Measurements from ENCODE around the gene SLC6A13. TPM values are rescaled to one million over a fixed set of nuclear protein-coding genes. Genes with fewer than 3 reads are reported as not detected.

The SLC6A13 gene
- total RNA-seq, 4 donors from 2014 or later = 0.13 to 1.9 (median 0.82) TPM; not detected in 1

- H3K4me1 ChIP-seq = no peaks in the 10 kb centered on the region
- no peak for TF ChIP-seq CTCF (IDR thresholded peaks at IDR 0.05 in 4 of 5, conservative IDR thresholded peaks at IDR 0.05 in 1 of 5)
- TF ChIP-seq POLR2A (IDR thresholded peaks at IDR 0.05) = no peak
- no peaks in the 10 kb centered on the region for H3K9me3 ChIP-seq
- DNase-seq (no peak), ATAC-seq (no peak)
- in situ Hi-C loops (cut with MboI; ENCODE audit: low sequenced_read_pairs in 4 of 4) = no loop called here
- H3K36me3 ChIP-seq = no peaks in the 10 kb centered on the region
- intact Hi-C loops (cut with DNase I; ENCODE audit: low total_unique reads) = no loop called here
- no peak overlapping the region for H3K27ac ChIP-seq
- no peak overlapping the region for H3K4me3 ChIP-seq
- peaks cover 0 to 7% (median 0%) of the 10 kb centered on the region in 3 donors for H3K27me3 ChIP-seq
Measured at GRCh38 chr12:254039-254438, 8.6 kb downstream of the SLC6A13 start.

- ATAC-seq (no peak), DNase-seq (no peak)
- Histone ChIP-seq H3K27me3 (peaks cover 0 to 4% (median 0%) of the 10 kb centered on the region in 3 donors), H3K36me3 (no peaks in the 10 kb centered on the region), H3K4me3 (no peak overlapping the region), H3K9me3 (no peaks in the 10 kb centered on the region), H3K4me1 (no peaks in the 10 kb centered on the region), H3K27ac (no peak overlapping the region)
- intact Hi-C loops (cut with DNase I; ENCODE audit: low total_unique reads) (no loop called here), in situ Hi-C loops (cut with MboI; ENCODE audit: low sequenced_read_pairs in 4 of 4) (no loop called here)
- TF ChIP-seq CTCF (IDR thresholded peaks at IDR 0.05 in 4 of 5, conservative IDR thresholded peaks at IDR 0.05 in 1 of 5) (no peak), POLR2A (IDR thresholded peaks at IDR 0.05) (no peak)
Measured at GRCh38 chr12:253116-253831, 9.4 kb downstream of the SLC6A13 start.

GRCh38 chr12:252636-253035 lies 10.0 kb downstream of the SLC6A13 start:
- ATAC-seq = no peak
- in situ Hi-C loops (cut with MboI; ENCODE audit: low sequenced_read_pairs in 4 of 4) = no loop called here
- Histone ChIP-seq H3K9me3 (no peaks in the 10 kb centered on the region), H3K4me1 (no peaks in the 10 kb centered on the region), H3K36me3 (no peaks in the 10 kb centered on the region), H3K4me3 (no peak overlapping the region), H3K27me3 (peaks cover 0 to 4% (median 0%) of the 10 kb centered on the region in 3 donors), H3K27ac (no peak overlapping the region)
- intact Hi-C loops (cut with DNase I; ENCODE audit: low total_unique reads) = no loop called here
- TF ChIP-seq CTCF (IDR thresholded peaks at IDR 0.05 in 4 of 5, conservative IDR thresholded peaks at IDR 0.05 in 1 of 5) (no peak), POLR2A (IDR thresholded peaks at IDR 0.05) (no peak)
- no peak for DNase-seq

GRCh38 chr12:247271-247670 lies 15.4 kb downstream of the SLC6A13 start:
- Histone ChIP-seq H3K9me3 (no peaks in the 10 kb centered on the region), H3K27me3 (no peaks in the 10 kb centered on the region), H3K27ac (no peak overlapping the region), H3K36me3 (no peaks in the 10 kb centered on the region), H3K4me1 (no peaks in the 10 kb centered on the region), H3K4me3 (no peak overlapping the region)
- in situ Hi-C loops (cut with MboI; ENCODE audit: low sequenced_read_pairs in 4 of 4) (no loop called here), intact Hi-C loops (cut with DNase I; ENCODE audit: low total_unique reads) (no loop called here)
- ATAC-seq (no peak), DNase-seq (no peak)
- TF ChIP-seq POLR2A (IDR thresholded peaks at IDR 0.05) = no peak

- DNase-seq (no peak), ATAC-seq (no peak)
- no peaks in the 10 kb centered on the region for H3K4me1 ChIP-seq
- H3K27me3 ChIP-seq = no peaks in the 10 kb centered on the region
- in situ Hi-C loops (cut with MboI; ENCODE audit: low sequenced_read_pairs in 4 of 4) (no loop called here), intact Hi-C loops (cut with DNase I; ENCODE audit: low total_unique reads) (no loop called here)
- TF ChIP-seq CTCF (IDR thresholded peaks at IDR 0.05 in 4 of 5, conservative IDR thresholded peaks at IDR 0.05 in 1 of 5) (no peak), POLR2A (IDR thresholded peaks at IDR 0.05) (no peak)
- H3K27ac ChIP-seq = no peak overlapping the region
- H3K36me3 ChIP-seq = no peaks in the 10 kb centered on the region
- no peaks in the 10 kb centered on the region for H3K9me3 ChIP-seq
- no peak overlapping the region for H3K4me3 ChIP-seq
Measured at GRCh38 chr12:243381-243780, 19.3 kb downstream of the SLC6A13 start.
